ENCODE results near the gene SERPINE3. TPM values are rescaled to one million over a fixed set of nuclear protein-coding genes. Genes with fewer than 3 reads are reported as not detected.

Gene SERPINE3
- total RNA-seq, 2 experiments from 2014 or later, result not detected

Small RNA genes lying within 50 kb of the gene (microRNA-seq; reads per million reads assigned to microRNA genes)
- not detected for gene MIR5693 (ENCODE audit: borderline replicate concordance)

Other genes with a start within 250 kb of the SERPINE3 start
- not detected for gene C13orf42, start 228.4 kb upstream of the SERPINE3 start, total RNA-seq
- gene FAM124A, start 117.3 kb upstream of the SERPINE3 start, total RNA-seq, result under 1 TPM; 0.16 to 0.25 TPM
- 10 to 100 TPM; 47.9 to 50.3 TPM for gene INTS6, start 113.3 kb downstream of the SERPINE3 start, total RNA-seq
- 1 to 10 TPM; 7.4 to 9.5 TPM for gene WDFY2, start 244.8 kb downstream of the SERPINE3 start, total RNA-seq

Measured in activated CD4-positive, alpha-beta T cell treated with anti-CD3 and anti-CD28 coated beads for 36 hours (primary cell).